B cell (primary cell): ENCODE measurements around the gene IGSF22. TPM values are rescaled to one million over a fixed set of nuclear protein-coding genes. Genes with fewer than 3 reads are reported as not detected.

Experiments
- ATAC-seq: fragments of 200-7000 bp; cut with Tn5 transposase; one replicate; pipeline ENCODE4 v1.10.0; 2021; ENCODE audit warnings: low read depth, mild to moderate bottlenecking, moderate number of reproducible peaks, moderate library complexity
- CTCF ChIA-PET: fragments of 350-600 bp; sonication (Branson Sonifier 250); formaldehyde crosslinking; loops from one replicate; lab custom pipeline; 2021; ENCODE audit warnings: antibody characterized with exemption, inconsistent platforms; lab: Charles Lee
- POLR2A ChIA-PET: fragments of 350-600 bp; sonication (Branson Sonifier 250); formaldehyde crosslinking; loops from one replicate; lab custom pipeline; 2021; ENCODE audit warnings: antibody characterized with exemption; lab: Charles Lee
- DNase-seq: peaks from one replicate; pipeline ENCODE4 v3.0.0; 2013
- H2AFZ ChIP-seq: 2 replicates; pipeline ENCODE4 v1.6.1; 2012; ENCODE audit warnings: mild to moderate bottlenecking, low read depth, low read length; ENCODE audit not compliant: insufficient read depth, poor library complexity, severe bottlenecking
- H3K27ac ChIP-seq, 2 donors: 1 replicate in 1 of 2; 2 replicates in 1 of 2; pipeline ENCODE4 v1.5.1; 2012 to 2013; ENCODE audit warnings: low read length in 2 of 2, mild to moderate bottlenecking in 2 of 2, moderate library complexity in 1 of 2
- H3K27me3 ChIP-seq, 4 experiments: fragments of 200-600 bp in 1 of 4; sonication (generic) in 1 of 4; replicated peaks in 1 of 4; 1 replicate in 2 of 4; 2 replicates in 2 of 4; pipeline versions ENCODE4 v1.6.1 to v1.7.0; 2013 to 2016; ENCODE audit warnings: low read length in 3 of 4, mild to moderate bottlenecking in 2 of 4, mixed read lengths in 1 of 4, moderate library complexity in 1 of 4; ENCODE audit not compliant: insufficient read depth in 4 of 4, control insufficient read depth in 3 of 4; ENCODE audit errors: control extremely low read depth in 1 of 4
- H3K36me3 ChIP-seq, 2 experiments: replicated peaks in 1 of 2; 1 replicate in 1 of 2; 2 replicates in 1 of 2; pipeline versions ENCODE4 v1.6.1 to v1.7.1; 2013; ENCODE audit warnings: low read length in 1 of 2; ENCODE audit not compliant: insufficient read depth in 2 of 2, control insufficient read depth in 1 of 2; ENCODE audit errors: control extremely low read depth in 1 of 2, extremely low read depth in 1 of 2
- H3K4me1 ChIP-seq, 2 donors: fragments of 200-600 bp in 1 of 2; sonication (generic) in 1 of 2; 1 replicate in 1 of 2; 2 replicates in 1 of 2; pipeline versions ENCODE4 v1.5.1 to v1.6.1; 2013 to 2017; ENCODE audit warnings: low read length in 2 of 2; ENCODE audit not compliant: control insufficient read depth in 2 of 2, insufficient read depth in 2 of 2
- H3K4me2 ChIP-seq: replicated peaks from 2 replicates; pipeline ENCODE3; 2012; ENCODE audit warnings: mild to moderate bottlenecking, low read depth, low read length; ENCODE audit not compliant: poor library complexity, severe bottlenecking
- H3K4me3 ChIP-seq, 5 experiments: fragments of 200-600 bp in 1 of 5; sonication (generic) in 1 of 5; 1 replicate in 3 of 5; 2 replicates in 2 of 5; pipeline versions ENCODE4 v1.5.1 to v1.7.0; 2011 to 2016; ENCODE audit warnings: low read length in 4 of 5, mild to moderate bottlenecking in 4 of 5, low read depth in 2 of 5, control low read depth in 1 of 5, moderate library complexity in 1 of 5; ENCODE audit not compliant: insufficient read depth in 1 of 5; ENCODE audit errors: control extremely low read depth in 1 of 5, extremely low read depth in 1 of 5
- H3K79me2 ChIP-seq: fragments of 200-600 bp; sonication (generic); one replicate; pipeline ENCODE4 v1.6.0; 2016; ENCODE audit warnings: low read length; ENCODE audit not compliant: control insufficient read depth, insufficient read depth
- H3K9ac ChIP-seq: fragments of 200-600 bp; sonication (generic); 2 replicates; pipeline ENCODE4 v1.6.1; 2017; ENCODE audit warnings: mild to moderate bottlenecking, low read length, moderate library complexity
- H3K9me3 ChIP-seq, 3 donors: one replicate each; pipeline versions ENCODE4 v1.6.1 to v1.7.1; 2013; ENCODE audit warnings: low read length in 2 of 3; ENCODE audit not compliant: control insufficient read depth in 2 of 3, insufficient read depth in 1 of 3; ENCODE audit errors: control extremely low read depth in 1 of 3
- H4K20me1 ChIP-seq: 2 replicates; pipeline ENCODE4 v1.6.0; 2012; ENCODE audit warnings: mild to moderate bottlenecking, low read length; ENCODE audit not compliant: insufficient read depth, control insufficient read depth, poor library complexity, severe bottlenecking
- H3K27ac Mint-ChIP-seq: one replicate; pipeline ENCODE4 v1.8.0; 2021; ENCODE audit warnings: mixed read lengths
- H3K27me3 Mint-ChIP-seq: one replicate; pipeline ENCODE4 v1.8.0; 2021; ENCODE audit warnings: mixed read lengths
- H3K4me1 Mint-ChIP-seq: one replicate; pipeline ENCODE4 v1.8.0; 2021; ENCODE audit warnings: mixed read lengths
- H3K4me3 Mint-ChIP-seq: one replicate; pipeline ENCODE4 v1.8.0; 2021; ENCODE audit warnings: mixed read lengths
- H3K9me3 Mint-ChIP-seq: one replicate; pipeline ENCODE4 v1.8.0; 2022; ENCODE audit warnings: mixed read lengths; ENCODE audit not compliant: insufficient read depth
- EZH2 ChIP-seq: IDR thresholded peaks from 2 replicates; pipeline ENCODE4 v1.6.1; 2012; ENCODE audit warnings: borderline replicate concordance, low read depth, mild to moderate bottlenecking, moderate library complexity, low read length; ENCODE audit not compliant: insufficient read depth, poor library complexity, severe bottlenecking
- WGBS: methylation state at CpG from one replicate; pipeline ENCODE4 v1.1.5; 2013; ENCODE audit warnings: missing lambda C conversion rate; ENCODE audit not compliant: insufficient coverage; 5-methylcytosine and 5-hydroxymethylcytosine counted together
- intact Hi-C: fragments of 100-400 bp; cut with micrococcal nuclease; formaldehyde crosslinking; loops from one replicate; pipeline ENCODE4 v1.10.0; 2022
- polyA plus RNA-seq: library from polyadenylated mRNA; depleted of rRNA; stranded (reverse); fragments of >200 nt; gene quantifications from 2 replicates; pipeline ENCODE4 v1.2.3, GENCODE V29; 2012
- total RNA-seq, 2 donors: library from RNA; stranded (reverse); fragments of 120-200 nt in 1 of 2; gene quantifications; 1 replicate in 1 of 2; 2 replicates in 1 of 2; pipeline versions ENCODE4 v1.2.3 to v1.2.4, GENCODE V29; 2013 to 2022
- TF ChIP-seq, protein P1 (sequence below): fragments of 200-600 bp; IDR thresholded peaks from one replicate; pipeline ENCODE4 v1.8.0; 2022; ENCODE audit warnings: antibody characterized with exemption, mild to moderate bottlenecking

Gene IGSF22
- total and polyA plus RNA-seq, 2 donors (not counting 1 experiment from before 2014, with no cell fraction given): 0.91 to 2.6 TPM

DNA sequence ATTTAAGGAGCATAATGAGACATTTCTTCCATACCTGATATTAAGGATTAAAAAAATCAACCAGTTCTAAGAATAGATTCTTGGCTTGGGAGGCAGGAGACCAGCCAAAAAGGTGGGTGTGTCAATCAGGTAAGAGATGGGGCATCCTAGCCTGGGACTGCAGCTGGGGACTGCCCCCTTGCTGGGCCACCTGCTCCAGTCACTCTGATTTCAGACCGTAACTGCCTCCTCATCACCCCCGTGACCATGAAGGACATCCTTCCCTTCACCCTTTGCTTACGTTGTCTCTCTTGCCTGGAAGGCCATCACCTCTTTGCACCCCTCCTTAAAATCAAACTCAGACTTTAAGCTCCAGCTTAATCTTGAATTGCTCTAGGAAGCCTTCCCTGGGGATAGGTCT is 47.7 kb upstream of the IGSF22 start:
- WGBS: 88% methylated on average over 3 of the region's 3 CpGs
- Histone ChIP-seq H3K4me2 (no peak overlapping the region), H3K27me3 (peaks cover 0 to 5% (median 0%) of the 10 kb centered on the region in 4 experiments), H3K4me1 (no peaks in the 10 kb centered on the region), H3K79me2 (no peaks in the 10 kb centered on the region), H4K20me1 (no peaks in the 10 kb centered on the region), H3K9ac (no peak overlapping the region), H2AFZ (no peak overlapping the region), H3K27ac (no peak overlapping the region), H3K36me3 (no peaks in the 10 kb centered on the region), H3K4me3 (no peak overlapping the region), H3K9me3 (no peaks in the 10 kb centered on the region)
- Mint-ChIP-seq H3K4me1 (no peaks in the 10 kb centered on the region), H3K4me3 (no peak overlapping the region), H3K27me3 (peaks cover 27% of the 10 kb centered on the region), H3K9me3 (no peaks in the 10 kb centered on the region), H3K27ac (no peak overlapping the region)
- ChIA-PET POLR2A (no interaction called here), CTCF (interaction anchor here (2.6 kb wide), 1 partner anchor 658 kb away, joined by 6 read pairs; no protein-coding TSS in a partner anchor)
- ATAC-seq (no peak), DNase-seq (no peak)
- intact Hi-C loops: no loop called here
- no peak for TF ChIP-seq EZH2
- TF ChIP-seq, protein P1, sequence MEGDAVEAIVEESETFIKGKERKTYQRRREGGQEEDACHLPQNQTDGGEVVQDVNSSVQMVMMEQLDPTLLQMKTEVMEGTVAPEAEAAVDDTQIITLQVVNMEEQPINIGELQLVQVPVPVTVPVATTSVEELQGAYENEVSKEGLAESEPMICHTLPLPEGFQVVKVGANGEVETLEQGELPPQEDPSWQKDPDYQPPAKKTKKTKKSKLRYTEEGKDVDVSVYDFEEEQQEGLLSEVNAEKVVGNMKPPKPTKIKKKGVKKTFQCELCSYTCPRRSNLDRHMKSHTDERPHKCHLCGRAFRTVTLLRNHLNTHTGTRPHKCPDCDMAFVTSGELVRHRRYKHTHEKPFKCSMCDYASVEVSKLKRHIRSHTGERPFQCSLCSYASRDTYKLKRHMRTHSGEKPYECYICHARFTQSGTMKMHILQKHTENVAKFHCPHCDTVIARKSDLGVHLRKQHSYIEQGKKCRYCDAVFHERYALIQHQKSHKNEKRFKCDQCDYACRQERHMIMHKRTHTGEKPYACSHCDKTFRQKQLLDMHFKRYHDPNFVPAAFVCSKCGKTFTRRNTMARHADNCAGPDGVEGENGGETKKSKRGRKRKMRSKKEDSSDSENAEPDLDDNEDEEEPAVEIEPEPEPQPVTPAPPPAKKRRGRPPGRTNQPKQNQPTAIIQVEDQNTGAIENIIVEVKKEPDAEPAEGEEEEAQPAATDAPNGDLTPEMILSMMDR: no peak

DNA sequence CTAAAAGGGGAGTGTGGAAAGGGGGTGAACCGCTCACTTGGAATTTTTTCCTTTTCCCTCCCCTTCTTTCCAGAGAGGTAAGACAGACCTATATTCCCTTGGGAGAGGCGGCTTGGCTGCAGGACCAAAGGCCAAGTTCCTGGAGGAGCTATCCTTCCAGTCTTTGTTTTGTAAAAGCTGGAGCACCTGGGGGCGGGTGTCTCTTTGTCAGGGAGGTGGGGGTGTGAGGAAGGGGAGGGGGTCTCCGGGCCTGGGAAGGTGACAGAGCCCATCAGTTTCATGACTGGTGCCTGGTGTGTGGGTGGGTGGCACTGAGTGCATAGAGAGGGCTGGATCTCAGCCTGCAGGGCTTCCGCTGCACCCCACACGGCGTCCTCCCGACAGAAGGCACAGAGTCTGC is 47.1 kb upstream of the IGSF22 start:
- H3K4me1 ChIP-seq: no peaks in the 10 kb centered on the region
- no peak overlapping the region for H3K4me2 ChIP-seq
- H2AFZ ChIP-seq: no peak overlapping the region
- intact Hi-C loops: no loop called here
- Mint-ChIP-seq H3K9me3 (no peaks in the 10 kb centered on the region), H3K4me1 (peaks cover 2% of the 10 kb centered on the region), H3K4me3 (no peak overlapping the region), H3K27ac (no peak overlapping the region), H3K27me3 (peaks cover 27% of the 10 kb centered on the region)
- WGBS: 77% methylated on average over 4 of the region's 8 CpGs
- ChIA-PET POLR2A (no interaction called here), CTCF (interaction anchor here (0.6 to 2.6 kb wide), 2 partner anchors 490 to 657 kb away, joined by 4 to 6 read pairs; no protein-coding TSS in a partner anchor)
- TF ChIP-seq, protein P1: no peak
- no peak for TF ChIP-seq EZH2
- no peaks in the 10 kb centered on the region for H3K9me3 ChIP-seq
- H3K79me2 ChIP-seq: no peaks in the 10 kb centered on the region
- H3K27ac ChIP-seq: no peak overlapping the region
- DNase-seq (no peak), ATAC-seq (no peak)
- H3K4me3 ChIP-seq: no peak overlapping the region
- H4K20me1 ChIP-seq: no peaks in the 10 kb centered on the region
- no peak overlapping the region for H3K9ac ChIP-seq
- H3K36me3 ChIP-seq: no peaks in the 10 kb centered on the region
- peaks cover 0 to 5% (median 0%) of the 10 kb centered on the region in 4 experiments for H3K27me3 ChIP-seq
